ENCODE data around the gene GLMP. TPM values are rescaled to one million over a fixed set of nuclear protein-coding genes. Genes with fewer than 3 reads are reported as not detected.

Gene GLMP
- polyA plus RNA-seq, 1 donor from 2014 or later: 3.3 TPM

GRCh38 chr1:156276532-156276931 lies 18.9 kb downstream of the GLMP start:
- no peak overlapping the region for H3K4me2 ChIP-seq (ENCODE audit: low read length)
- TF ChIP-seq EP300 (conservative IDR thresholded peaks at IDR 0.05; ENCODE audit: poor library complexity, severe bottlenecking) (no peak), RAD21 (conservative IDR thresholded peaks at IDR 0.05) (no peak), CTCF (IDR thresholded peaks at IDR 0.05; ENCODE audit: poor library complexity, severe bottlenecking) (no peak), TAF1 (IDR thresholded peaks at IDR 0.05; ENCODE audit: low read depth) (no peak), REST (IDR thresholded peaks at IDR 0.05; ENCODE audit: borderline replicate concordance) (no peak), SMC3 (conservative IDR thresholded peaks at IDR 0.05; ENCODE audit: poor library complexity) (no peak), EZH2 (IDR thresholded peaks at IDR 0.05; ENCODE audit: borderline replicate concordance, insufficient read depth, low read length, poor library complexity, severe bottlenecking) (no peak), POLR2AphosphoS5 (IDR thresholded peaks at IDR 0.05) (no peak), MXI1 (conservative IDR thresholded peaks at IDR 0.05; ENCODE audit: poor library complexity, severe bottlenecking) (no peak)
- no peaks in the 10 kb centered on the region for H3K9me2 ChIP-seq (ENCODE audit: insufficient read depth, low read length)
- H3K27me3 ChIP-seq (ENCODE audit: insufficient read depth, low read depth, low read length): no peaks in the 10 kb centered on the region
- peaks cover 24% of the 10 kb centered on the region for H3K79me2 ChIP-seq (replicated peaks; ENCODE audit: insufficient read depth, low read length)
- H3K36me3 ChIP-seq (ENCODE audit: insufficient read depth, low read length): peaks cover 9% of the 10 kb centered on the region
- no peaks in the 10 kb centered on the region for H3K9me3 ChIP-seq (ENCODE audit: low read length)
- H3F3A ChIP-seq (ENCODE audit: insufficient read depth, low read length, poor library complexity, severe bottlenecking): no peaks in the 10 kb centered on the region
- H3K27ac ChIP-seq (ENCODE audit: low read length): no peak overlapping the region
- no peak overlapping the region for H3K4me3 ChIP-seq (ENCODE audit: low read length)
- no peak overlapping the region for H2AFZ ChIP-seq (ENCODE audit: low read depth, low read length)
- no peak overlapping the region for H3K9ac ChIP-seq (ENCODE audit: low read length)
- H4K20me1 ChIP-seq (ENCODE audit: insufficient read depth): no peaks in the 10 kb centered on the region

- Histone ChIP-seq H2AFZ (ENCODE audit: low read depth, low read length) (no peak overlapping the region), H3K4me2 (ENCODE audit: low read length) (no peak overlapping the region), H3K9ac (ENCODE audit: low read length) (no peak overlapping the region), H3K4me3 (ENCODE audit: low read length) (no peak overlapping the region), H3K79me2 (replicated peaks; ENCODE audit: insufficient read depth, low read length) (no peaks in the 10 kb centered on the region), H3K9me2 (ENCODE audit: insufficient read depth, low read length) (no peaks in the 10 kb centered on the region), H3K27me3 (ENCODE audit: insufficient read depth, low read depth, low read length) (no peaks in the 10 kb centered on the region), H3K27ac (ENCODE audit: low read length) (no peak overlapping the region), H3K9me3 (ENCODE audit: low read length) (no peaks in the 10 kb centered on the region), H4K20me1 (ENCODE audit: insufficient read depth) (no peaks in the 10 kb centered on the region), H3K36me3 (ENCODE audit: insufficient read depth, low read length) (peaks cover 13% of the 10 kb centered on the region), H3F3A (ENCODE audit: insufficient read depth, low read length, poor library complexity, severe bottlenecking) (no peaks in the 10 kb centered on the region)
- TF ChIP-seq RAD21 (conservative IDR thresholded peaks at IDR 0.05) (no peak), EP300 (conservative IDR thresholded peaks at IDR 0.05; ENCODE audit: poor library complexity, severe bottlenecking) (no peak), MXI1 (conservative IDR thresholded peaks at IDR 0.05; ENCODE audit: poor library complexity, severe bottlenecking) (no peak), REST (IDR thresholded peaks at IDR 0.05; ENCODE audit: borderline replicate concordance) (no peak), EZH2 (IDR thresholded peaks at IDR 0.05; ENCODE audit: borderline replicate concordance, insufficient read depth, low read length, poor library complexity, severe bottlenecking) (no peak), CTCF (IDR thresholded peaks at IDR 0.05; ENCODE audit: poor library complexity, severe bottlenecking) (no peak), SMC3 (conservative IDR thresholded peaks at IDR 0.05; ENCODE audit: poor library complexity) (no peak), POLR2AphosphoS5 (IDR thresholded peaks at IDR 0.05) (no peak), TAF1 (IDR thresholded peaks at IDR 0.05; ENCODE audit: low read depth) (no peak)
Observed at GRCh38 chr1:156270314-156270713, 25.2 kb downstream of the GLMP start.
